NCI-H524 treated with DMSO at 0.1 percent for 48 hours (cell line): ENCODE measurements around the gene ATP11A.
"Not testable (repeated sequence)": the region's sequence is repeated elsewhere in the genome, so short reads cannot be mapped to it uniquely, and the experiment has no call there.

Source experiments
- DNase-seq: peaks from one replicate; lab custom pipeline; 2025; lab: John Stamatoyannopoulos, UW

Gene ATP11A

GRCh38 chr13:112841303-112842015 lies 151.6 kb downstream of the ATP11A start:
- not testable (repeated sequence) for DNase-seq

GRCh38 chr13:112842343-112842856 lies 152.6 kb downstream of the ATP11A start:
- no peak for DNase-seq

GRCh38 chr13:112842931-112843391 lies 153.1 kb downstream of the ATP11A start:
- no peak for DNase-seq

- no peak for DNase-seq
Observed at GRCh38 chr13:112843392-112844111, 153.7 kb downstream of the ATP11A start.

- DNase-seq = no peak
Observed at GRCh38 chr13:112844411-112844810, 154.6 kb downstream of the ATP11A start.

GRCh38 chr13:112844879-112845278 lies 155.0 kb downstream of the ATP11A start:
- no peak for DNase-seq

GRCh38 chr13:112845511-112846144 lies 155.8 kb downstream of the ATP11A start:
- DNase-seq = no peak

GRCh38 chr13:112846411-112847115 lies 156.7 kb downstream of the ATP11A start:
- no peak for DNase-seq

GRCh38 chr13:112849500-112849899 lies 159.7 kb downstream of the ATP11A start:
- DNase-seq = no peak

GRCh38 chr13:112850273-112850672 lies 160.4 kb downstream of the ATP11A start:
- DNase-seq = no peak

- no peak for DNase-seq
Observed at GRCh38 chr13:112851107-112852038, 161.5 kb downstream of the ATP11A start.

- no peak for DNase-seq
Observed at GRCh38 chr13:112852392-112852791, 162.6 kb downstream of the ATP11A start.

GRCh38 chr13:112852808-112853207 lies 163.0 kb downstream of the ATP11A start:
- no peak for DNase-seq

- no peak for DNase-seq
Observed at GRCh38 chr13:112854321-112854720, 164.5 kb downstream of the ATP11A start.

GRCh38 chr13:112855859-112856258 lies 166.0 kb downstream of the ATP11A start:
- no peak for DNase-seq

GRCh38 chr13:112857914-112858490 lies 168.2 kb downstream of the ATP11A start:
- DNase-seq = no peak

- no peak for DNase-seq
Observed at GRCh38 chr13:112859128-112859816, 169.4 kb downstream of the ATP11A start.

GRCh38 chr13:112859817-112860190 lies 170.0 kb downstream of the ATP11A start:
- no peak for DNase-seq

- no peak for DNase-seq
Observed at GRCh38 chr13:112861876-112862615, 172.2 kb downstream of the ATP11A start.
